Loucy (cell line): ENCODE results near the gene NPY2R.

ENCODE experiments used
- CTCF ChIP-seq: fragments of 200-600 bp; sonication (generic); conservative IDR thresholded peaks from 2 replicates; pipeline ENCODE4 v1.5.1; 2014; ENCODE audit warnings: mild to moderate bottlenecking, antibody characterized with exemption, low read length
- EZH2phosphoT487 ChIP-seq: fragments of 200-600 bp; IDR thresholded peaks from 2 replicates; pipeline ENCODE4 v1.6.1; 2018; ENCODE audit warnings: antibody characterized with exemption, mild to moderate bottlenecking, moderate library complexity, borderline replicate concordance

DNA sequence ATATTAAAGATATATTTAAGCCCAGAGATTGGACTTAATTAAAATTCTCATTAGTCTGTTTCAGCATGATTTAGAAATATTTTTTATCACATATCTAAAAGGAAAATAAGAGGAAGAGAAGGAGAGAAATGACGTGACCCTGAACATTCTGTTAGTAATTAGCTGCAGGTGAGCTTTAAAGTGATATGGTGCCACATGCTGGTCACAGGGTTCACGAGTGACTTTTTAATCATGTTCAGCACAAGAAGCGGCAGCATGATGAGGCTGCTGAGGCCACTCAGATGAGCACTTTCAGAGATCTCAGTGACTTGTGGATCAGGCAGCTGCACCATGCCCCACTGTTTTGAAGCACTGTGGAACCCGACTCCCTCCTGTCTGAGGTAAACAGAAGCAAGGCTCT, 37.9 kb upstream of the NPY2R start:
- no peak for TF ChIP-seq CTCF
- no peak for TF ChIP-seq EZH2phosphoT487
